Testis (tissue), 5 donors: ENCODE results near the gene XXYLT1. TPM values are rescaled to one million over a fixed set of nuclear protein-coding genes. Genes with fewer than 3 reads are reported as not detected.

Experiments
- DNase-seq: peaks from one replicate; pipeline ENCODE4 v3.0.0-alpha.2; 2019
- H3K27ac ChIP-seq, 2 donors: fragments of 200-600 bp; sonication (generic); one replicate each; pipeline ENCODE4 v1.5.1; 2019
- H3K27me3 ChIP-seq: fragments of 200-600 bp; sonication (generic); one replicate; pipeline ENCODE4 v1.5.1; 2019
- H3K36me3 ChIP-seq: fragments of 200-600 bp; sonication (generic); one replicate; pipeline ENCODE4 v1.5.1; 2017; ENCODE audit warnings: low read depth; ENCODE audit errors: missing control alignments
- H3K4me1 ChIP-seq: fragments of 200-600 bp; sonication (generic); one replicate; pipeline ENCODE4 v1.5.1; 2019
- H3K4me3 ChIP-seq, 2 donors: fragments of 200-600 bp; sonication (generic); one replicate each; pipeline ENCODE4 v1.5.1; 2017 to 2019
- H3K9me3 ChIP-seq: fragments of 200-600 bp; sonication (generic); one replicate; pipeline ENCODE4 v1.5.1; 2017
- CTCF ChIP-seq, 3 experiments: fragments of 450-650 bp in 2 of 3; fragments of 200-600 bp in 1 of 3; sonication (generic) in 1 of 3; IDR thresholded peaks; one replicate each; pipeline ENCODE4 v1.5.1; 2016 to 2019; ENCODE audit warnings: antibody characterized with exemption in 3 of 3, mild to moderate bottlenecking in 2 of 3, moderate library complexity in 1 of 3
- POLR2A ChIP-seq: fragments of 450-650 bp; IDR thresholded peaks from one replicate; pipeline ENCODE4 v1.6.1; 2017; ENCODE audit warnings: antibody characterized with exemption, mild to moderate bottlenecking, moderate library complexity
- WGBS, 2 donors: methylation state at CpG; one replicate each; pipeline ENCODE4 v1.1.5; 2018; 5-methylcytosine and 5-hydroxymethylcytosine counted together
- intact Hi-C: fragments of 100-400 bp; cut with DNase I; formaldehyde crosslinking; loops from one replicate; pipeline ENCODE4 v1.15.1; 2023; ENCODE audit warnings: low total_unique reads
- long read RNA-seq, 2 donors: transcript quantifications; one replicate each; lab custom pipeline, GENCODE V29; 2026
- polyA plus RNA-seq: library from polyadenylated mRNA; stranded (reverse); fragments of 350-450 nt; fragmentation: Illumina TruSeq; extraction: RNeasy Lipid Tissue Mini Kit (QIAGEN cat#74804); gene quantifications from one replicate; pipeline ENCODE4 v1.2.3, GENCODE V29; 2014; ENCODE audit warnings: low read depth, low replicate concordance; ENCODE audit not compliant: insufficient read depth
- total RNA-seq, 2 donors: library from RNA; depleted of rRNA; stranded (reverse); fragments of >200 nt; gene quantifications; one replicate each; pipeline ENCODE4 v1.2.3, GENCODE V29; 2016

XXYLT1 gene, protein sequence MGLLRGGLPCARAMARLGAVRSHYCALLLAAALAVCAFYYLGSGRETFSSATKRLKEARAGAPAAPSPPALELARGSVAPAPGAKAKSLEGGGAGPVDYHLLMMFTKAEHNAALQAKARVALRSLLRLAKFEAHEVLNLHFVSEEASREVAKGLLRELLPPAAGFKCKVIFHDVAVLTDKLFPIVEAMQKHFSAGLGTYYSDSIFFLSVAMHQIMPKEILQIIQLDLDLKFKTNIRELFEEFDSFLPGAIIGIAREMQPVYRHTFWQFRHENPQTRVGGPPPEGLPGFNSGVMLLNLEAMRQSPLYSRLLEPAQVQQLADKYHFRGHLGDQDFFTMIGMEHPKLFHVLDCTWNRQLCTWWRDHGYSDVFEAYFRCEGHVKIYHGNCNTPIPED
- total RNA-seq (10 to 100 TPM; 11.1 to 12.5 TPM), polyA plus RNA-seq (7.2 TPM)
- long read RNA-seq, donor 1, transcript XXYLT1-201 (4 exons, 2,727 nt) = major isoform, 8 of 8 reads
- long read RNA-seq, donor 1, partial matches to known transcripts = 0 of 8 reads
- long read RNA-seq, donor 1, other reads (novel, unspliced or antisense) = 0 of 8 reads
- long read RNA-seq, donor 2, transcript XXYLT1-201 (4 exons, 2,727 nt) = major isoform, 5 of 5 reads
- long read RNA-seq, donor 2, partial matches to known transcripts = 0 of 5 reads
- long read RNA-seq, donor 2, other reads (novel, unspliced or antisense) = 0 of 5 reads

GRCh38 chr3:195270817-195271409, at the start of gene XXYLT1:
Gene XXYLT1, minus strand, starts transcription at chr3:195271159. Its CDS starts 101 bp downstream, at chr3:195271058.
- intact Hi-C loops = loop anchor here (5.0 kb wide), 1 partner anchor 251 kb away; no protein-coding TSS in a partner anchor
- H3K9me3 ChIP-seq = no peaks in the 10 kb centered on the region
- no peaks in the 10 kb centered on the region for H3K27me3 ChIP-seq
- peak; percentile 92 for DNase-seq
- no peak for TF ChIP-seq POLR2A
- TF ChIP-seq CTCF (IDR thresholded peaks at IDR 0.05) = peak; percentile 57 to 69 (median 57)
- peak within 1 kb of the TSS; percentile 63 to 87 for H3K27ac ChIP-seq
- WGBS, 2 donors = 0 to 1% methylated on average over 12 to 36 of the region's 75 CpGs
- peak within 1 kb of the TSS; percentile 81 to 82 for H3K4me3 ChIP-seq
- no peaks in the 10 kb centered on the region for H3K36me3 ChIP-seq
- peaks cover 20% of the 10 kb centered on the region for H3K4me1 ChIP-seq

DNA sequence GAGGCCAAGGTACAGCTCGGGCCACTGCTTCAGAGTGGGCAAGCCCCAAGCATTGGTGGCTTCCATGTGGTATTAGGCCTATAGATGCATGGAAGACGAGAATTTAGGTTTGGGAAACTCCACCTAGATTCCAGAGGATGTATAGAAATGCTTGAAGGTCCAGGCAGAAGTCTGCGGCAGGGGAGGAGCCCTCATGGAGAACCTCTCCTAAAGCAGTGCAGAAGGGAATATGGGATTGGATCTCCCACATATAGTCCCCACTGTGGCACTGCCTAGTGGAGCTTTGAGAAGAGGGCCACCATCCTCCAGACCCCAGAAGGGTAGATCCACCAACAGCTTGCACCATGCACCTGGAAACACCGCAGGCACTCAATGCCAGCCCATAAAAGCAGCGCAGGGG, 48.1 kb upstream of the XXYLT1 start:
- 89 to 92% methylated on average over 4 to 5 of the region's 5 CpGs for WGBS, 2 donors
- intact Hi-C loops = no loop called here
- H3K36me3 ChIP-seq = no peaks in the 10 kb centered on the region
- no peak for TF ChIP-seq CTCF (IDR thresholded peaks at IDR 0.05)
- no peak for TF ChIP-seq POLR2A
- no peaks in the 10 kb centered on the region for H3K27me3 ChIP-seq
- no peak overlapping the region for H3K27ac ChIP-seq
- no peak overlapping the region for H3K4me3 ChIP-seq
- no peak for DNase-seq
- no peaks in the 10 kb centered on the region for H3K9me3 ChIP-seq
- H3K4me1 ChIP-seq = no peaks in the 10 kb centered on the region

DNA sequence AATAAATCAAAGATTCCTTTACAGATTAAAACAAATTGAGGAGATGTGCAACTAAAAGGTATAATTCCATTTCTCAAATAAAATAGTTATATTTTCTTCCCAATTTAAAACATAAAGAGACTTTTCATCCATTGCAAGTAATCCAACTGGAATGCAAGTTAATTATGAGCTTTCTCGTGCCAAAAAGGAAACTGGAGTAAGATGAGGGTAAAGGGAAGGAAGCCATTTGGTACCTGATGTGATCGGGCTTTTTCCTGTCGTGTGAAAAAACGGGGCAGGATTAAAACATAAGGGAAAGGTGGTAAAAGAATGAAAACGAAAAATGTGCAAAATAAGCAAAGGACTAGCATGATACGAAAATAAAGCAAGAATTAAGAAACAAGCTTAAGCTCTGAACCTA, 41.8 kb upstream of the XXYLT1 start:
- Histone ChIP-seq H3K27ac (no peak overlapping the region), H3K36me3 (no peaks in the 10 kb centered on the region), H3K9me3 (no peaks in the 10 kb centered on the region), H3K4me1 (no peaks in the 10 kb centered on the region), H3K4me3 (no peak overlapping the region), H3K27me3 (no peaks in the 10 kb centered on the region)
- no peak for TF ChIP-seq CTCF (IDR thresholded peaks at IDR 0.05)
- no peak for DNase-seq
- intact Hi-C loops = no loop called here
- 86 to 87% methylated on average over 6 of the region's 6 CpGs for WGBS, 2 donors

GRCh38 chr3:195307711-195308110, 36.8 kb upstream of the XXYLT1 start:
- no peak overlapping the region for H3K27ac ChIP-seq
- intact Hi-C loops = no loop called here
- no peaks in the 10 kb centered on the region for H3K4me1 ChIP-seq
- H3K27me3 ChIP-seq = no peaks in the 10 kb centered on the region
- H3K36me3 ChIP-seq = no peaks in the 10 kb centered on the region
- no peak for DNase-seq
- TF ChIP-seq CTCF (IDR thresholded peaks at IDR 0.05) = no peak
- no peak for TF ChIP-seq POLR2A
- no peaks in the 10 kb centered on the region for H3K9me3 ChIP-seq
- no peak overlapping the region for H3K4me3 ChIP-seq
